Activated CD4-positive, CD25-positive, alpha-beta regulatory T cell treated with anti-CD3 and anti-CD28 coated beads, Interleukin-2, amount 50 U/mL, for 16 hours (primary cell): ENCODE measurements around the gene FANCI.

ENCODE experiments used
- DNase-seq: peaks from one replicate; pipeline ENCODE4 v3.0.0-alpha.2; 2020; ENCODE audit warnings: low read depth, low spot score

The FANCI gene

DNA sequence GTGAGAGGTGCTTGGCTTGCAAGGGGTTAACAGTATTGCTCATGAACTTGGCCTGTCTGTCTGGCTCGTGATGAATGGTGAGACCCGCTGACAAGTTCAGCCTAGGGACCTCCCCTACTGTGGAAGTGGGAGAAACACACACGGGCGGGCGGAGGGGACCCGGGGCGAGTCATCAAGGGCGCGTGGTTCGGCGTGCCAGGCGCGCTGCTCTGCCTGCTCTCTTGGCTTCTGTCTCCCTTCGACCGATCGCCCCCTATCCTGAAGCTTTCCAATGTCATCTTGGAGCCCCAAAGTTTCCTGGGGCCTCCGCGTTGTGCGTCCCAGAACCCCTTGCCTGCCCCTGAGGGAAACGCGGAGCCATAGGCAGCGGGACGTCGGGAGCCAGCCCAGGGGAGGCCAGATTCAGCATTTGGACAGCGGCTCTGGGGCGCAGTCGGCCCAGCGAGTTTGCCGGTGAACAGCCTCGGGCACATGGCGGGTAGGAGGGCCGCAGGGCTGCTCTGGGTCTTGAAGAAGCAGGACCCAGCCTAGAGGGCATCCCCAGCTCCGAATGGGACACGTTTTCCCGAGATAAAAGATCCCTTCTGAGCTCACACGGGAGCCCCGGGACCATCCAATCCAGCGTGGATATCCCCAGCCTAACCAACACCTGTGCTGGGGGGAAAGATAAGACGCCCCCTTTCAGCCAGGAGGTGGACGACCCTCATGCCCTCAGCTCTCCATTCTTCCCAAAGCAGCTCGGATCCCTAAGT, 117.8 kb downstream of the FANCI start:
- DNase-seq, result peak; percentile 21

DNA sequence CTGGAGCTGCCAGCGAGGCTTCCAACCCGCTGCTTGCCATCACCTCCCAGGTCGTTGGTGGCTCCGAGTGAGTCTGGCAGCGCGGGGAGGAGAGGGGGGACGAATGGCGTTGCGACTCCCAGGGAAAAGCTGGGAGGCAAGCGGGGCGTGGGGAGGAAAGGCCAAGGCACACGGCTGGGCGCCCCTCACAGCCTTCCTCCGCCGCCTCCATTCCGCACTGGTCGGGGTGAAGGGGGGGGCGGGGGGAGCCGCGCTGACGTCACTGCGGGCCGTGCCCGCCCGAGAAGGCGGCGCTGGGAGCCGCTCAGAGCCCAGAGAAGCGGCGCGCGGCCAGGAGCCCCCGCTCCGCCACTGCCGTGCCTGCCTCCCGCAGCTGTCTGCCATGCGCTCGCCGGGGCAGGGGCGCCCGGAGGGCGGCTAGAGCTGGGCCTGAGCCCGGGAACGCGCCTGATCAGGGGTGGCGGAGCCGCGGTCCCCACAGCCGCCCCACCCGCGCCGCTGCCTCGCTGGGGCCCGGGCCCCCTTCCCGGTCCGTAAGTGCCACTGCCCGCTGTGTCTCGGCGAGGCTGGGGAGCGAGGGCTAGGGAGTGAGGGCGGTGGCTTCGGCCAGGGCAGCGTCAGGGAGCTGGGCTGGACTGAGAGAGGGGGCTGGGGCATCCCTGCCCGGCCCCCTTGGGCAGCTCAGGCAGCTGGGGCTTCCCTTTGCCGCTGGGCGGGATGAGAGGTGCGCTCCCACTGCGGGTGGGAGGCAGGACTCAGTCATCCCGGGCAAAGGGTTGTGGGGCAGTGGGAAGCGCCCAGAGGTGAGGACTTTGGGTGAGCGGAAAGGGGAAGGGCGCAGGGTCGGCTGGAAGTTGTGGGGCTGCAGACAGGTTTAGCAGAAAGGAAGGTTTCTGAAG, 118.7 kb downstream of the FANCI start:
- no peak for DNase-seq

DNA sequence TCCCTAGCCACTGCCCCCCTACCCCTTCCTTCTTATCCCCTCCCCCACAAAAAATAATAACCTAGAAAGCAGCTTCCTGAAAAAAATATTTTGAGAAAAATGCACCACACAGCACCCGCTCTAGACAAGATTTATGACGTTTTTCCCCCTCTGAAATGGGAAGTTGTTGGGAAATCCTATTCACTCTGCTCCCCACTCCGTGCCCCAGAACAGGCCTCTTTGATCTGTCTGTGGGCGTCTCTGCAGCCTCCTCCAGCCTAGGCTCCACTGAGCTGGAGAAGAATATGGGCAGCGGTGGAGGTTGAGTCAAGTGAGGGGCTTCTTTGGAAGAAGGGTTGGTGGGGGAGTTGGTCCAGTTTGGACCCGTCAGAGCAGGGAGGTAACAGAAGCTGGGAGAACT, 119.4 kb downstream of the FANCI start:
- DNase-seq, result no peak

DNA sequence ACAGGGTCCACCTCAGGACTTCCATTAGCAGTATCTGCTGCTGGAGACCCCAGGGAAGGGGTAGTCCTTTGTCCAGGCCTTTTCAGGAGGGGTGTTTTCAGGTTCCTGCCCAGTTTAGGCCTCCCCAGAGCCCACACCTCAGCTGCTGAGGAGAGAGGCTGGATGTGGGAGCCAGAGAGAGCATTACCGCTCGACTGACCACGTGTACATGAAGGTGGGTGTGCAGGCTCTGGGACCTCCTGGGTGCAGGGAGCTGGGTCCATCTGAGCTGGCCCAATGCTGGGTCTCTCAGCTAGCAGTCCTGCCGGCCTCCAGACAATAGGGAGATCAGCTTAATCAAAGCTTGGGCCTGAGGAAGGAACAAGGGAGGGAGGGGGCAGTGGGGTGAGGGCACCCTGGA, 120.0 kb downstream of the FANCI start:
- DNase-seq, result no peak

DNA sequence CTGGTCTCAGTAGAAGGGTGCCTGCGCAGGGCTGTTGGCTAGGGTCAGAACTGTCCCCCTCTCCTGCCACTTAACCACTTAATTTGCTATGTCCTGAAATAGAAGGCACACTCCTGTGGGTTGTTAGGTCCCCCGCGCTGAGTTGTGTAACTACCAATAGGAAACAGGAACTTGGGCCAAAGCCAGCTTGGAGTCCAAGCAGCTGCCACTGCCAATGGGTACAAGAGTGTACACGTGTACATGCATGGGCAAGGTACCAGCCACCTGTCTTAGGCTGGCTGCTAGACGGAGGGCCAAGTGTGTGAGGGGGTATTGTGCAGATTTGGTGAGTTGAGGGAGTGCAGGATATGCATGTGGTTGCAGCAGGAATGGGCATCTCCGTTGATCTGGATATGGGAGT, 120.6 kb downstream of the FANCI start:
- DNase-seq, result no peak

DNA sequence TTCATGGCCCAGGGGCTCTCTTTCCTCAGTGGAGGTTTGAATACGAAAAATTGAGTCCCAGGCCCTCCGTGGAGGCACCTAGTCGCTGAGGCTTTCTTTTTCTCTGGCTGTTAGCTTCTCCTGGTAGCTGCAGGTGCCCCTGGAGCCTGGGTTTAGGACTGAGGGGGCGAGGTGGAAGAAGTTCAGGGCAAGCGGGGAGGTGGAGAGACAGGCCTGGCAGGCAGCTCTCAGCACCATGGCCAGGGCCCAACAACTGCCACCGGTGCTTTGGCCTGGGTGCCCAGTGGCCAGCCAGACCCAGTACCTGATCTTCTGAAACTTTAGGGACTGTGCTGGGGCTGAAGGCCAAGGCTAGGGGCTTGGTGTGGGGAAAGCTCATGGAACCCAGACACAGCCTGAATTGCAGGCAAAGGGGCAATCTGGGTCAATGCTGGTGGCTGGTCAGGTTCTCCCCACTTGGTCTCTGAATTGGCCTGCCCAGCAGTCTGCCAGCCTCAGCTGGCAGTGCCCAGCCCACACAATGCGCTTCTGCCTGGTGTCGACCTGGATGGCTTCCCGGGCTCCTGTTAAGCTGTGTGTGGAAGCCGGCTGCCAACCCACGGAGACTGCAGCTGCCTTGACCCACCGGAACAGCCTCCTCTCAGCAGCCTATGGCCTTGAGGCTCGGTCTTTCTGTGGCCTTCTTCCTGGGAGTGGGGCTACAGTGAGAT, 121.1 kb downstream of the FANCI start:
- no peak for DNase-seq

DNA sequence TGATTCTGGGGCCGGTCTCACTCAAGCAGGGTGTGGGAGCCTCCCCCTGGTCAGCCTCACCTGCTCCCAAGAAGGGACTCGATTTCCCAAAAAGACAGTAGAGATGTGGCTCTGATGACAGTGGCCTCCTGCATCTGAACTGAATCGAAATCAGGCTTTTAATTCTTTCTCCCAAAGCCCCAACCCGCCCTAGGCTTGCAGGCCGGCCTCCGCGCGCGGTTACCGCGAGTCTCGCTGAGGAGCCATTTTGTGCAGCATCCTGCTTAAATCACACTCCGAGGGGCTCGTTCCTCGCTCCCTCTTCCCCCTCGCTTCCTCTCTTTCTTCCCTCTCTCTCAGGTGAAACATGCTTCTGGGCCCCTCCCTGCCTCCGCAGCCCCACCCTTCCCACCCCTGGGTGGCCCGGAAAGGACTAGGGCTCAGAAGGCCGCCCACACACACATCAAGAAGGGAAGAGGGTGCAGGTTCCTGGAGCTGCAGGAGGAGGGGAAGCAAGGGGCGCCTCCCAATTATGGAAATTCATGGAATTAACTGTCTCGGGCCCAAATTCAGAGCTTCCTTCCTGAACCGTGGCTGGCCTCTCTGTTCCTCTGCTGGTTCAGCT, 121.8 kb downstream of the FANCI start:
- no peak for DNase-seq
